ENCODE results near the gene TMEM51.

The TMEM51 gene, protein sequence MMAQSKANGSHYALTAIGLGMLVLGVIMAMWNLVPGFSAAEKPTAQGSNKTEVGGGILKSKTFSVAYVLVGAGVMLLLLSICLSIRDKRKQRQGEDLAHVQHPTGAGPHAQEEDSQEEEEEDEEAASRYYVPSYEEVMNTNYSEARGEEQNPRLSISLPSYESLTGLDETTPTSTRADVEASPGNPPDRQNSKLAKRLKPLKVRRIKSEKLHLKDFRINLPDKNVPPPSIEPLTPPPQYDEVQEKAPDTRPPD

DNA sequence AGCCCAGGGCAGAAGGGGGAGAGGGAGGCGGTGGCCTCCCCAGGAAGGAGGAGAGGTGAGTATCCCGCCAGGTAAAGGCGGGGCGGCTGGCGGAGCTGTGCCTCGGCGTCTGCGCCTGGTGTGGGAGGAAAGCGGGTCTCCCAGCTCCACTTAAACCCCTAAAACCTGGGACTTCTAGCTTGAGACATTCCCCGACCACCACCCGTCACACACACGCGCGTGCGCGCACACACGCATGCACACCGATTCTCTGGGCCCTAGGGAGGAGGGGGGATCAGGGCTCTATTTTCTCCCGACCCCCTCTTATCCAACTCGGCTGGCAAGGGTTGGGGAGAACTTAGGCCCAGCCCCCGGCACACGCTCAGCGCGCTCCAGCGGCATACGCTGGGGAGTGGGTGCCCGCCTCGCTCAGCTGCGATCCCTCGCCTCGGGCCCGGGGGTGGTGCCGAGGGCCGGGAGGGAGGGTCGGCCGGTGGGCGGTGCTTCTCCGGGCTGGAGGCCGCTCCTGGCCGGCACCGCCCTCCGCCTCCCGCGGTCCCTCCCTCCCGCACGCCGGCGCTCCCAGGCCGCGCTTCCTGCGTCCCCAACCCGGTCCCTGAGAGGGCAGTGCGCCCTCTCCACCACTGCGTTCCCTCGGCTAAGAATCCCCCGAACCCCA lies at the start of gene TMEM51:
Gene TMEM51 (plus strand): TSS at position 564 of the 658 bp plus-strand sequence. CDS start 61,341 bp downstream, outside the sequence.
- peak; percentile 46 for DNase-seq

DNA sequence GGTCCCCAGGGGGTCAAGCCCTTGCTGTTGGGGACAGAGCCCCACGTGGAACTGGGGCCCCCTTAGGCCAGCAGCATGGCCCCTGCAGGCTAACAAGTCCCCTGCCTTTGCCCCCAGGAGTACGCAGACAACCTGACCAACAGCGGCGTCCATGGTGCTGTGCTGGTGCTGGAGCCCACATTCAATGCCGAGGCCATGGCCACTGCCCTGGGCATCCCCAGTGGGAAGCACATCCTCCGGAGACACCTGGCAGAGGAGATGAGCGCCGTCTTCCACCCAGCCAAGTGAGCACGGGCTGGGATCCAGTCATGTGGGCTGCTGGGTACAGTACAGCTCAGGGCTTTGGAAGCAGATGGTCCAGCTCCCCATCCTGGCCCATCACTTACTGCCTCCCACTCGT lies 49.6 kb upstream of the TMEM51 start:
- DNase-seq, result no peak

DNA sequence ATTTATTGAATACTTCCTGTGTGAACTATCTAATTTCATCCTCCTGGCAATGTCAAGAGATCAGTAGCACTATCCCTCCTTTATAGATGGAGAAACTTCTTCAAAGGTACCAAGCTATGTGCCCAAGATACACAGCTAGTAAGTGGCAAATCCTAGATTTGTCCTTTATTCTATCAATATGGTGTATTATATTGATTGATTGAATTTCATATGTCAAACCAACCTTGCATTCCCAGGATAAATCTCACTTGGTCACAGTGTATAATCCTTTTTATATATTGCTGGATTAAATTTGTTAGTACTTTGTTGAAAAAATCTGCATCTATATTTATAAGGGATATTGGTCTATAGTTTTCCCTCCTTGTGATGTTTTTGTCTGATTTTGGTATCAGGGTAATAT lies 48.8 kb upstream of the TMEM51 start:
- DNase-seq, result no peak

DNA sequence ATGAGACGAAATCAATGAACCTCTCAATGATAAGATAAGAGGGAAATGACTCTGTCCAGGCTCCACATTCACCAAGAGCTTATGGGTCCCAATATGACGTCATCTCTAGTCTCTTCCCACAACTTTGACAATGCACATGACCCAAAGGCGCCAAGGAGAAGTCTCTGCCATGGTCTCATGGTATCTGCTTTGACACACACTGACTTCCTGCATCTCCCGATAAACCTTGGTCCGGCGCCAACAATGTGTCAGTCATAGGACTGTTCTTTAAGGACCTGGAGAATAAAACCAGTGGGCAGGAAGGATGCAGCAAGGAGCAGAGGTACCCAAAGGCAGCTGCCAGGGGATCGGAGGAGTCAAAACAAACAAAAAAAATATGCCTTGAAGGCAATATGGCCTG lies 46.9 kb upstream of the TMEM51 start:
- no peak for DNase-seq

DNA sequence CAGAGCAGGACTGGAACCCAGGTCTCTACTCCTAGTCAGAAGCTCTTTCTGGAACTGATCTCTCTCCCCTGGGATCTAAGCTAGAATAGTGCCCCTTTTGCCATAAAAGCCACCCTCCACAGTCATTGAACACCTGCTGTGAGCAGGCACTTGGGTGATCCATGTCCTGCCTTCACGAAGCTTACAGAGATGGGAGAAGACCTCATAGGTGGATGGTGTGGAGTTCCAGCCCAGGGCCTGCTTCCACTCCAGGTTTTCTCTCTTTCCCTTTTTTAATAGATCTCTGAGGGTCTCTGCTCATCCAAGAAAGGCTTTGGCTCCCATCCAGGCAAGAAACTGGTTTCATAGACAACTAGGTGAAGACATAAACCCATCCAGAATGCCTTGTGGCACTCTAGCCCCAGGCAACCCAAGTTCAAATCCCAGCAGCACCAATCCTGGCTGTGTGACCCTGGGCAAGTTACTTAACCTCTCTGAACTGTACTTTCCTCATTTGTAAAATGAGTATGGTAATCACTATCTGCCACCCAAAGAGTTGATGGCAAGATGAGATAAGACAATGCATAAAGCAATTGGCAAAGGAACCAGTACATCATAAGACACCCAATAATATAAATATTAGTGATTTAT lies 46.4 kb upstream of the TMEM51 start:
- DNase-seq, result no peak

DNA sequence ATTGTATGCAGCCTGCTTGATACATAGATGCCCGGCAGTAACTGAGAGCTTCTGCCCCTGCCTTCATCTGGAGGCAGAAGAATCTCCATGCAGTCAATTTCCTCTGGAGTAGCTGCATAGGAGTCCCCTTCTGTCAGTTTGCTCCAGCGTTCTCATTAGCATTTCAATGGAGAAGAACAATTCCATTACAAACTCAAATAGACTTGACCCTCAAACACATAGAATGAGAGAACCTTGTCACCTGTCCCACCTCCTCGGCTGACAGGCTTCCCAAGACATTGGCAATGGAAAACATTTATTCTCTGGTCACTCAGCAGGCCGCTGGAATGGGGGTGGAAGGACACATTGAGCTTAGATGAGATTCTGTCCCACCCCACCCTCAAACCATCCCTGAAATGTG lies 45.6 kb upstream of the TMEM51 start:
- DNase-seq, result no peak

DNA sequence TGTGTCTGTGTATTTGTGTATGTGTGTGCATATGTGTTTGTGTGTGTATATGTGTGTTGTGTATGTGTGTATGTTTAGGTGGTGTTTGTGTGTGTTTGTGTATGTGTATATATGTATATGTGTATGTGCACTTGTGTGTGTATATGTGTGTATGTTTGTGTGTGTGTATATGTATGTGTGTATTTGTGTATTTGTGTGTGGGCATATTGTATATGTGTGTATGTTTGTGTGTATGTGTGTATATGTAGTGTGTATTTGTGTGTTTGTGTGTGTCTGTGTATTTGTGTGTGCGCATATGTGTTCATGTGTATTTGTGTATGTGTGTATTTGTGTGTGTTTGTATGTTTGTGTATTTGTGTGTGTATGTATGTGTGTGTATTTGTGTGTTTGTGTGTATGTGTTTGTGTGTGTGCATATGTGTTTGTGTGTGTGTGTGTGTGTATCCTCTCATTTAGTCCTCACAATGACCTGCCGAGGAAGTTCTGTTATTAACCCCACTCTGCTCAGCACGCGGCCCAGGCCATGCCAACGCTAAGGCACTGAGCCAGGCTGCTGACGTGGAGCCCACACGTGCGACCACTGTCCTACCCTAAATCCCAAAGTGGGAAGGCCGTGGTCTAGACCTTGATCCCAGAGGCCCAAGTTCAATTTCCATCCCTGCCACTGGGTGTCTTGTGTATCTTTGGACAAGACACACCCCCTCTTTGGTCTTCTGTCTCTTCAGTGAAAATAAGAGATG lies 43.2 kb upstream of the TMEM51 start:
- DNase-seq, result no peak

DNA sequence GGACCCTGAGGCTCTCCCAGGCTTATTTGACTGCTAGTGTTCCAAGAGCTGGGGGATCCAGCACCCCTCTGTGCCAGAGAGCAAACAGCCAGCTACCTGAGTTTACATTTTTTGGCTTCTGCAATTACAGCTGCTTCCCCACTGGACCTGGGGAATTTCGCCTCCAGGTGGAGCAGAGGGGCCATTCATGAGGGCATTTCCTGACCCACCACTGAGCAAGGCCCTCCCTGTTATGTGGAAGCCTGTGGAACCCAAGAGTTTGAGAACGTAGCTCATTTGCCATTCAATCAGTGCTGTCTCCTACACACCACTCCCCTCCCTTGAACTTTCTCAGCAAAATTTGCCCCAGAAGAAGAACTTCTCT lies 42.7 kb upstream of the TMEM51 start:
- no peak for DNase-seq

DNA sequence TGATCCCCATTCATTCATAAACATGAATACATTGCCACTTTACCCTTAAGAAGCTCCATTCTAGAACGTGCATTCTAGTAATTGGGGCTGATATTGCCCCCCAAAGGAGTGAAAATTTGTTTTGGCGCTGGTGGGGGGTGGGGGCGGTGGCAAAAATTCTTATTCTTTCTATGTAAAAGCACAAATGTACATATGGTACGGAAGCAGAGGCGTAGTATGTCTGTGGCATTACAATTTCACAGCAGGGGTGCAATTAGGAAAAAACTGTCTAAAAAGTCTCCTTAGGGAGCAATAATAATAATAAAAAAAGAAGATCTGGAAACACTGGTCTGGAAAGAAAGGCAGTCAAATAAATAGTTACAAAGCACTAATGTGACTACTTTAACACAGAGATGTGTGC lies 40.4 kb upstream of the TMEM51 start:
- DNase-seq, result no peak

DNA sequence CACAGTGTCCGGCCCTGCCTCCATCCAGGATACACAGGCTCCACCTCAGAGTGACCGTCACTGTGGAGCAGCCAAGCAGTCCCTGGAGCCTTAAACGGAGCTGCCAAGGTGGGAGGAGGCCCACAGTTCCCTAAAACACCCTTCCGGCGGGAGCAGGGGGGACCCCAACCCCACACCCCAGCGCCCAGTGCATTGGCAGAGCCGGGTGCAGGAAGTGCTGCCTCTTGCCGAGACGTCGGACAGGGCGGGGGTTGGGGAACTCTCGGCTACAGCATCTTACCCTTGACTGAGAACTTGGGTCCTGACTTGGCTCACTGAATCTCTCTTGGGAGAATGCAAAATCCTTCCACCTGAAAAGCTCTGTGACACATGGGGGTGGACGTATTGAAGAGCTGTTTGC lies 38.7 kb upstream of the TMEM51 start:
- DNase-seq, result no peak

DNA sequence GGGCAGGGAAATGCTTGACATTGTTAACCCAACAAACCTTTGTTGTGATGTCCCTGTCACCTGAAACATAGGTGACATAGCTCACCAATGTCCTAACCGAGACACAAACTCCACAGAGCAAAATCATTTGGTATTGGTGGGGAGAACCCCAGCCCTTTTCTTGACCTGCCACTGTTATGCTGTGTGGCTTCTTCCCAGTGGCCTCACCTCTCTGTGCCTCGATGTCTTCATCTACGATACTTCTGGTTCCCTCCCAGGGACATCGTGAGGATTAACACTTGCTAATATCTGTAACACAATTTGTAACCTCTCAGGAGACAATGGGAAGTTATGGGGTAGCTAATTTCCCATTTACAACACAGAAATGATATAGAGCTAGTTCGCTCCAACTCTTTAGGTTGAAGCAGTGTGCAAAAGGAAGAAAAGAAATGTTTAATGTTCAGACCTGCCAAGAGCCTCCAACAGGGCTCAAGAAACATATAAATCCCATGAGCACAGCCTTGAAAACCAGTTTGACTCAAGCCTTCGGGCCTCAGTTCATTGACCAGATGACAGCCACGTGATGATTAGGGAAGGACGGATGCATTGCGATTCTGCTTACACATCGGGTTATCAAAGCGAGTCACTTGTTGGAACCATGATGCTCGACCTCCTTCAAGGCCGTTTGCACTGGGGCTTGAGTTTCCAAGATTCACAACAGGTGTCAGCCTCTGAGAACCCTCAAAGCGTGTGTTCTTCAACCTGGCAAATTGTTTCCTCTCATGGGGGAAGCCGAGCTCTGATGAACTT lies 37.8 kb upstream of the TMEM51 start:
- no peak for DNase-seq

DNA sequence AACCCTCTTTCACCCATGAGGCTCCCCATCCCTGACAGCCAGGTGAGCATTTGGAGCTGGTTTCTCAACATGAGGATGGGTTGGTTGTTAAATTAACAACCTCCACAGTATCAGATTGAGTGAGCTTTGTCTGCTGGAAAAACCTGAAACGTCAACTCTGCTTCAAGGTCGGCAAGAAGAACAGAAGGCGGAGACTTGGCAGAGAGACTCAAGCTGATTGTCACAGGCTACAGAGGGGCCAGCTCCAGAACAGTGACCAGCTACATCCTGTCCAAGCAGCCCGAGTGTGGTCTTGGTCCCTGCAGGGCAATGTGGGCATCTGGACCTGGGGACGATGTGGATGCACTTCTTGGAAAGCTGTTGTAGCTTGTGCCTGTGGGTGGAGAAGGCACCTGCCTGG lies 36.6 kb upstream of the TMEM51 start:
- DNase-seq, result no peak

DNA sequence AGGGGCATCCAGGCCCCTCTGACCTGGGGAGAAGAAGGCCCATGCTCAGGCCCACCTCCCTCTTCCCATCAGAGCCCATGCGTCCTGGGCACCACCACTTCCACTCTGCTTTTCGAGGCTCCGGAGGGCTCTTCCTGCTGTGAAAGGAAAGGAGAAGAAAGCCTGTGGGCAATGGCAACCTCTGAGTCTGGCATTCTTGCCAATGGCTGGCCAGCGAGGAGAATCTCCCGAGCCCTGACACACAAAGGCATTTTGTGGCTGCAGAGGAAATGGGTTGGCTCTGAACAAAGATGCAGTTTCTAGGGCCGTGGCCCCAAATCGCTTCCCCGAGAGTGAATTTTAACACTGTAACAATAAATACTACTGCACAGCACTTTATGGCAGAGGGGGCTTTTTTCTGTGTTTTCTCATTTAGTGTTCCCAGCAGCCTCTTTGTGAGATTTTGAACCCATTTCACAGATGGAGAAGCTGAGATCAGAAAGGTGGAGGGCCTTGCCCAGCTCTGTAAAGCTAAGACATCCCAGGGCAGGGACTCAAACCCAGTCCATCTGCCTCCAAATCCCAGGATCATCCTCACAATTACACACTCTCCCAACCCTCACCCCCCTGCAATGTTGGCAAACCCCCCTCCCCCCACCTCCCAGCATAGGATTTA lies 35.7 kb upstream of the TMEM51 start:
- no peak for DNase-seq

DNA sequence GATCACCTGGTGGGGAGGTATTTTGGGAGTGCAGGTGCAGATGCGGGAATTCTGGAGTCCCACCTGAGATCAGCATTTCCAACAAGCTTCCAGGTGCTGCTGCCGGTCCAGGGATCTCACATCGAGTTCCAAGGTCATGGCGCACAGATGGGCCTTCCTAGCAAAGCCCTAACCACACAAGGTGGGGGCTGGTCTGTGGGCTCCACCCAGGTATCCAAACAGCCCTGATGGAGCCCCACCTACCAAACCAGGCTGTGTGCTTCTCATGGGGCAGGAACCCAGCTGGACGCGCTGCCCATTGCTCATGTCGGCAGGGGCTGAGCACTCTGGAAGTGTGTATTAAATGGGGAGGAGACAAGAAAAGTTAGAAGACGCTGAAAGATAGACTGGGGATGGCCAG lies 35.0 kb upstream of the TMEM51 start:
- DNase-seq, result no peak

DNA sequence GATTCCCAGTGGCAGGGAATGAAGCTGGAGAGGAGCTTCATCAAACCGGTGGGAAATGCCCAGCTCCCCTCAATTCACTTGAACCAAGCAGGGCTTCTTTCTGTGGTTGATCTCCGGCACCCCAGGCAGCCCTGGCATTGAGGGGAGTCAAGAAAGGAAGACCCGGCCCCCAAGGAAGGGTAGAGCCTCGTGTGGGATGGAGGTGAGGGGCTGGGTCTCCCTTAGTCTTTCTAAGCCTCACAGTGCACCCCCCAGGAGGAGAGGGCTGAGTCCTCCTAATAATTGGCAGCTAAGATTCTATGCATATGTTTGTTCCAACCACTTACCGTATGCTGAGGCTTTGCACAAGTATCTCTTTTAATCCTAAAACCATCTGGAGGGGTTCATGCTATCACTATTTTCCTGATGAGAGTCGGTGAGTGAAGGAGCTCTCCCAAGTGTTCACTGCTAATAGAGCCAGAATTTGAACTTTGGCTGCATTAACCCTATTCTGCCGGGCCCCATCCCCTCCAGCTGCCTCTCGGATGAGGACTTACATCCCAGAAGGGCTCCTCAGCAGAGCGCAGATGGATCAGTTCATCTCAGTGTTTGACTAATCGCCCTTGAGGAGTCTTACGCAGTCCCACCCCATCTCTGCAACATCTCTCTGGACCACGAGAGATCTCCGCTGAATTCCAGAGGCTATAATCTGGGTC lies 33.1 kb upstream of the TMEM51 start:
- no peak for DNase-seq

DNA sequence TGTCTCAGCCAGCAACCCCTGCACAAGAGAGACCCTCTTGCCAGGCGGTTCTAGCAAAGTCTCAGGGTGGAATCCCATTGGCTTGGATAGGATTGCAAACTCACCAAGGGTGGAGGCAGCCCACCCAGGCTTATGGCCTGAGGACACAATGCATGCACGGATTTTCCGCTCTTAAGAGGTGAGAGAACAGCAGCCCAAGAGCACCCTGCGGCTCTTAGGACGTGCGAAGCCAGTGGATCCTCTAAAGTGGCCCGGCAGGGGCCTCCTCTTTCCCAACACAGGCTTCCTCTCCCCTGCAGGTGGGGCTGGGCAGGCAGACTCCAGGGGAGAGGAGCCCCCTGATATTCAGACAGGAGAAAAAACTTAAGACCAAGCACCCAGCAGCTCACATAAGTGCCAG lies 31.2 kb upstream of the TMEM51 start:
- DNase-seq, result no peak

DNA sequence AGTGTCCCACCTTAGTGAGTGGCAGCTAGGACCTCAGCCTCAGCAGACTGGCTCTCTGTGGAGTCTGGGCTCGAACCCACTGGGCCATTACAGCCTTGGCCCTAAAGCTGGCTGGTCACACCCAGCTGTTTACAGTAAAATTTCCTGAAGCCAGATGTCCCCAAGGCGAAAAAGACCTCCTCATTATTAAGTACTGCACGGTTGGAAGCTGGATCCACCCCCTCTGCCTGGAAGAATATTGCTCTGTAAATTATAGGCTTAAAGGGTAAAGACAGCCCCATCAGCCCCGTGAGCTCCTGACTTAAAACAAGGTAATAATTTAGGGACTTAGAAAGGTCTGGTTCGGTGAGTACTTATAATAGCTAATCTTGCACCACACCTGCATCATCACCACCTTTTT lies 30.3 kb upstream of the TMEM51 start:
- peak; percentile 3 for DNase-seq

DNA sequence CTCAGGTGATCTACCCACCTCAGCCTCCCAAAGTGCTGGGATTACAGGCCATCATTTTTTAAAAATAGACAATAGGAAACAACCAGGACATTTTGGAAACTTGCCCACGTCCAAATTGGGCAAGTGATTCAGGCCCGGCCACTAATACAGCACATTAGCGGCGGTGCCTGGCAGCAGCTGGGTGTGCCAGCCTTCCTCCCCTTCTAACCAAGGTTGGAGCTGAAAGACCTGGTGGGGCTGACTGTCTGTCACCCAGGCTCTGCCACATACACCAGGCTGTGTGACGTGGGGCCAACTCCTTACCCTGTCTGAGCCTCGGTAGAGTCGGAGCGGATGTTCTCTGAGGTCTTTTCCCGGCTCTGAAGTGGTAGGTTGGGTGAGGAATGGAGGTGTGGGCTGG lies 29.6 kb upstream of the TMEM51 start:
- no peak for DNase-seq

DNA sequence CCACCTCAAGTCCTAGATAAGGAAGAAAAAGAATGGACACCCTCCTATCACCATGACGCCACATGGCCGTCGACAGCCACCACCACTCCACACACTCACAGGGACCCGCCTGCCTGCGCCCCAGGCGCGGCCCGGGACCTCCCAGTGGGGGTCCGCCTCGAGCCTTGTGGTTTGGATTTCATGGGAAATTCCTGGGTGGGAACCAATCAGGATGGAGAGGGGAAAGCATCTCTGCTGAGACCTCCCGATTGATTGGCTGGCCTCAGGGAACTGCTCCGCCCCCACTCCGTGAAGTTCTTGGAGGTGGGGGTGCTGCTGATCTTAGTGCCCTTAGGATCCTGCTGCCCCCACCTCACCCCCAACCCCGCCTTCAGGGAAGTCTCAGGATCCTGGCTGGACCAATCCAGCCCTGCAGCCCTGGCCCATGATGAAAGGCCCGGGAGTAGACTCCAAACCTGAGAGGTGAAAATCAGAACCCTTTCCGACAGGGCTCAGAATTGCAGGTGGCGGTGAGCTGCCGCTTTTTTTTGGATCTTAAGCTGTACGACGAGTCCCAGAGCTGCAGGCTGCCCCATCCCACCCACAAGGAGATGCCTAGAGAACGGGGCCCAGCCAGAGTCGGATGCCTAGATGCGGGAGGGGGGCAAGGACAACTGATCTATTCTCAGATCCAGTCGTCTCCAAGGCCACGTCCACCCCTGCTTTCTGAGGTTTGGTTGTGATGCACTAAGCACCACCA lies 29.0 kb upstream of the TMEM51 start:
- no peak for DNase-seq

DNA sequence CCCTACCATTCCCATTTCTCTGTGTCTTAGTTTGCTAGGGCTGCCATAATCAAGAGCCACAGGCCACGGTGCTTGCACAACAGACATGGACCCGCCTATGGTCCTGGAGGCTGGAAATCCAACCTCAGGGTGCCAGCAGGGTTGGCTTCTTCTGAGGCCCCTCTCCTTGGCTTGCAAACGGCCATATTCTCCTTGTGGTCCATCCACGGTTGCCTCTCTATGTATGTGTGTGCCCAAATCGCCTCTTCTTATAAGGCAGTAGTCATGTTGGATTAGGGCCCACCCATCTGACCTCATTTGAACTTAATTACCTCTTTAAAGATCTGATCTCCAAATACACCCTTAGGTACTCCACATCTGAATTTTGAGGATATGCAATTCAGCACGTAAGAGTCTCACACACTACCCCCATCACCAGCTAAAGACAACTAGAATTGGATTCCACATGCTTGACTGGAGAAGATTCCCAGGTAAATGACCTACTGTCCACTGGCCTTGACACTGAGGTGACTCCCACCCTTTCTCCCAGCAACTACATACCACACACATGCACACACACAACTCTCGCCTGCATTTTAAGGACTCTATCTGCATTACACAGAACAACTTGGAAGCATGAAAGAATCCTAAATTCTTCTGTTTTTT lies 28.3 kb upstream of the TMEM51 start:
- no peak for DNase-seq

DNA sequence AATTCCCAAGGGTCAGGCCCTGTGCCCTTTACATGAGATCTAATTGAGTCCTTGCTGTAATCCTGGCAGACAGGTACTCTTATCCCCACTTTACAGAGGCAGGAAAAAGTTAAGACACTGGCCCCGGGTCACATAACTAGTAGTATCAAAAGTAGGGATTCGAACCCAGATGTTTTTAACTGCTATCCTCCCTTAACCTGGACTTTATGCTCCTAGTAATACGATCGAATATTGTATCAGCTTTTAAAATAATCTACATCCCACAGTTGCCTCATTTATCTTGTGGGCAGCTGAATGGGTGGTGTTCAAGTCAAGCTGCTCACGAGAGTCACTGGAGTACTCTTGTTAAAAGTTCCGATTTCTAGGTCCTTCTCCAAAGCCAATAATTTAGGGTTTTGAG lies 25.5 kb upstream of the TMEM51 start:
- DNase-seq, result no peak
